Hematopoietic multipotent progenitor cell treated with erythropoietin and hydrocortisone succinate and interleukin-3 and kit ligand, for 6 days (in vitro differentiated cells): ENCODE results near the gene CTNS.

Source experiments
- DNase-seq: peaks from one replicate; pipeline ENCODE4 v3.0.0-alpha.2; 2015

CTNS gene

DNA sequence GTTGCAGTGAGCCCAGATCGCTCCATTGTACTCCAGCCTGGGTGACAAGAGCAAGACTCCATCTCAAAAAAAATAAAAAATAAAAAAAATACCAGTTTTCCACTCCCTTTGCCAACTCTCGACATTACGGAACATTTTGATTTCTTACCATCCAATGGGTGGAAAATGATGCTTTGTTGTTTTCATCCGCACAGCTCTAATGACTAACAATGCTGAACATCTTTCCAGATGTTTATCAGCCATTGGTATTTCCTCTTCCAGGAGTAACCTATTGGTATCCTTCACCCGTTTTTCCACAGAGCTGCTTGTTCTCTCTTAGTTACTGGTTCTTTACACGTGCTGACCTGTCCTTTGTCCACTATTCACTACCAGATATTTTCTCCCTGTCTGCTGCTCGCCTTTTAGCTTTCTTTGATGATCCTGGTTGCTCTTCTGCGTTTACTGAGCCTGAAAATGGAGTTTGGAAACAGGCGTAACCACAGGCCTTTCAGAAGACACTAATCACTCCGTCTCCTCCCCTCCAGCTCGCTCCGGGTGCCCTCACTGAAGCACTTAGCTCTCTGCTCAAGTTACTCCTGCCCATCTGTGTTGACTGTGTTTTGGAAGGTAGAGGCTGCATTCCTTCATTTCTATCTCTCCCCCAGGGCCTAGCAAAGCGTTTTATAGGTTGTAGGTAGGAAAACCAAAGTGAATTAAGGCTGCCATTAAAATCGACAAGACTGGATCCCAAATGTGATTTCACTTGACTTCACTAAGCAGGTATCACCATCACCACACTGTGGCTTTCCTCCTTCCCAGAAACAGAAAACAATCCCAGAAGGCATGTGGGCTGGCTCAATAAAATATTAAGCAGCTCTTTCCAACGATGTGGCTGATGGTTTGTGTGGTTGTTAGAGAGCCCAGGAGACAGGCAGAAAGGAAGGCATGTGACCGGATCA, 9.5 kb upstream of the CTNS start:
- no peak for DNase-seq

GRCh38 chr17:3627769-3628167, 8.8 kb upstream of the CTNS start:
- DNase-seq, result no peak

GRCh38 chr17:3630781-3631180, 5.8 kb upstream of the CTNS start:
- DNase-seq, result no peak

DNA sequence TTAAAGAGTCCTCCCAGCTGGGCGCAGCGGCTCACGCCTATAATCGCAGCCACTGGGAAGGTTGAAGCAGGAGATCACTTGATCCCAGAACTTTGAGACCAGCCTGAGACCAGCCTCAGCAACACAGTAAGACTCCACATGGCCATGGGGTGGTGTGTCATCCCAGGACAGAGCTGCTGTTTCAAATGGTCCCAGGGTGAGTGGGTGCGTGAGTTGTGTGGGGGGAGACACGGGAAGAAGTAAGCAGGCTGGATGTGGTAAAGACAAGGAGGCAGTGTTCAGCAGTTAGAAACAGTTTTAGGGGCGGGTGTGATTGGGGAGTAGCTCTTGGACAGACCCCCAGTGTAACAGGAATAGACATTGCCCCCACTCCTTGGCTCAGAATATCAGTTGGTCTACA, 4.3 kb upstream of the CTNS start:
- DNase-seq, result no peak

GRCh38 chr17:3635474-3636153, 946 bp upstream of the CTNS start:
- DNase-seq, result no peak

GRCh38 chr17:3636908-3637373, 381 bp downstream of the CTNS start:
- DNase-seq, result peak; percentile 40

GRCh38 chr17:3639981-3640596, 3.5 kb downstream of the CTNS start:
- DNase-seq, result peak; percentile 89

- no peak for DNase-seq
Observed at GRCh38 chr17:3641014-3641413, 4.5 kb downstream of the CTNS start.

GRCh38 chr17:3641717-3642486, 5.3 kb downstream of the CTNS start:
- DNase-seq, result peak; percentile 48

- no peak for DNase-seq
Observed at GRCh38 chr17:3643889-3644349, 7.4 kb downstream of the CTNS start.

- no peak for DNase-seq
Observed at GRCh38 chr17:3645310-3645709, 8.8 kb downstream of the CTNS start.

GRCh38 chr17:3647251-3647650, 10.7 kb downstream of the CTNS start:
- DNase-seq, result no peak

DNA sequence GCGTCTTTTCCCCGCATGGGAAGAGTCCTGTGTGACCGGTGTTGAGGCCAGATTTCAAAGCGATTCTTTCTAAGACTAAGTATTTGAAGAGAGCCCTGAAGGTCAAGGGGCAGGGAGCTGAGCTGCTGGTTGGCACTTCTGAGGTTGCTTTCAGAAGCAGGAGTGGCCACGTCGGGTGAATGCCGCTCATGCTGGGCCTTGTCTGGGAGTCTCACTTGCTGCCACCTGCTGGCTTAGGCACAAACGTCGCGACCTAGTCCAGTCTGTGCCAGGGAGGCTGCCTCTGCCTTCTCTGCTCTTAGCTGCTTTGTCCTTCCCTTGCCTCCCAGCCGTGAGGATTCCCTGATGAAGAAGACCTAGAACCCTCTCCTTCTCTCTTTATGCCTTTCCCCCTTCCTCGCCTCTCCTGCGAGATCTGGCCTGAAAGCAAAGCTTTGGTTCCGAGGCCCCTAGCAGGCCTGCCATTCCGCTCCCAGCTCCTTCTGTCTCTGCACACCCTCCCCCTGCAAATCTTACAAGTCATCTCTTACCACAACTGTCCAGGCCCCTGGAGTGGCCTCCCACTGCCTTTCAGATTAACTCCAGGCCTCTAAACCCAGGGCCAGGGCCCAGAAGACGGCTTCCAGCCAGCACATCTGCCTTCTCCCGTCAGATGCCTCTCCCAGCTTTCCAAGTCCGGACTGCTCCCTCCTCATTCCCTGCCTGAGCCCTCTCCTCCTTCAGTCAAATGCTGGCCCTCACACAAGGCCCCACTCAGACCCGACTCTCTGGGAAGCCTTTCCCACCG, 11.4 kb downstream of the CTNS start:
- peak; percentile 82 for DNase-seq

GRCh38 chr17:3655766-3656165, 19.2 kb downstream of the CTNS start:
- no peak for DNase-seq

- no peak for DNase-seq
Observed at GRCh38 chr17:3656353-3656752, 19.8 kb downstream of the CTNS start.

DNA sequence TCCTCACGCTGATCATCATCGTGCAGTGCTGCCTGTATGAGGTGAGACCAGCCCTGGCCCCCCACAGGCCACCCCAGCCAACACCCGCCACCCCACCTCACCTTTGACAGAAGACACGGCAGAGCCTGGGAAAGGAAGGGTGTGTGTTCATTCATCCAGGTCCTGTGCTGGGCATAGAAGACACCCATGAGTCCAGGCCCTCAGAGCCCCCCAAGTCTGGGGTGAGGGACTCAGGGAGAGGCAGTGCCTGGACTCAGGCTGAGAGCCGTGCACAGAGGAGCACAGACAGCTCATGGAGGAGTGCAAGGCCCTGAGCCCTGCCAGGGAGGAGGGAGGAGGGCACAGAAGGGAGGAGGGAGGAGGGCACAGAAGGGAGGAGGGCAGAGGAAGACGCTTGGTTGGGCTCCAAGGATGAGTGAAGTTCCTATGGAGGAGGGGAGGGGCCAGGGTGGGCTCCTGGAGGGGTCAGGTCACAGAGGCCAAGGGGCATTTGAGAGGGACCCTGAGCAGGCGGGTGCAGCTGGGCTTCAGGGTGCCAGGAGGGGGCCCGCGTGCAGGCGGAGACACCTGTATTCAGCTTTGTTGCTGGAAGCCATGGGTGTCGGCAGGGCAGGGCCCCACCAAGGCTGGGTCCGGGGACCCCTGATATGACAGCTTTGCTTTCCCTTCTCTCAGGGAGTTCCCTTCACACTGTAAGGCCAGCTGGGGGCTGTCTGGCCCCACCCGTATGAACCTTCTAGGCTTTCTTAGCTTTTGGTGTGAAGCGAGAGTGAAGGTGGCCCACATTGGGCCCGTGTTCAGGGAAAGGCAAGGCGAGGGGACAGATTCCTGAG, 20.4 kb downstream of the CTNS start:
- DNase-seq, result no peak

GRCh38 chr17:3657588-3657869, 21.0 kb downstream of the CTNS start:
- DNase-seq, result no peak

GRCh38 chr17:3657874-3658783, 21.6 kb downstream of the CTNS start:
- DNase-seq, result no peak

GRCh38 chr17:3658784-3659449, 22.4 kb downstream of the CTNS start:
- DNase-seq, result no peak
